H1 (cell line): ENCODE results near the gene NOL3. TPM values are rescaled to one million over a fixed set of nuclear protein-coding genes. Genes with fewer than 3 reads are reported as not detected.

Experiments
- CTCF ChIA-PET: fragments of 300-600 bp; sonication (Branson Sonifier 250); formaldehyde crosslinking; loops from one replicate; lab custom pipeline; 2021; ENCODE audit not compliant: partially characterized antibody; lab: Charles Lee
- POLR2A ChIA-PET: fragments of 300-600 bp; sonication (Branson Sonifier 250); formaldehyde crosslinking; loops from one replicate; lab custom pipeline; 2021; ENCODE audit warnings: inconsistent platforms; ENCODE audit not compliant: partially characterized antibody; lab: Charles Lee
- DNase-seq, 2 experiments: peaks; one replicate each; pipeline versions ENCODE4 v3.0.0 to v3.0.0-alpha.2; 2010 to 2022; ENCODE audit warnings: low spot score in 2 of 2, low read depth in 1 of 2, mixed read lengths in 1 of 2
- FAIRE-seq: peaks from 2 replicates; lab custom pipeline; 2011; peaks lifted over from hg19 to GRCh38; lab: Jason Lieb, UNC
- H2AFZ ChIP-seq: 2 replicates; pipeline ENCODE4 v1.8.1; 2012; ENCODE audit warnings: low read length, inconsistent platforms
- H2AK5ac ChIP-seq: 2 replicates; pipeline ENCODE4 v1.6.1; 2013; ENCODE audit warnings: low read depth, low read length
- H2BK120ac ChIP-seq: replicated peaks from 2 replicates; pipeline ENCODE3; 2013; ENCODE audit warnings: low read depth, low read length, inconsistent platforms
- H2BK12ac ChIP-seq: 2 replicates; pipeline ENCODE4 v1.6.1; 2013; ENCODE audit warnings: low read depth, low read length
- H2BK15ac ChIP-seq: 2 replicates; pipeline ENCODE4 v1.6.1; 2013; ENCODE audit warnings: low read length
- H2BK20ac ChIP-seq: 2 replicates; pipeline ENCODE4 v1.6.1; 2013; ENCODE audit warnings: low read length
- H2BK5ac ChIP-seq: 2 replicates; pipeline ENCODE4 v1.6.1; 2013; ENCODE audit warnings: low read depth, low read length
- H3K14ac ChIP-seq: 2 replicates; pipeline ENCODE4 v1.6.1; 2013; ENCODE audit warnings: inconsistent platforms; ENCODE audit not compliant: insufficient read length
- H3K18ac ChIP-seq: 2 replicates; pipeline ENCODE4 v1.6.1; 2013; ENCODE audit warnings: low read length; ENCODE audit errors: extremely low read depth
- H3K23ac ChIP-seq: 2 replicates; pipeline ENCODE4 v1.6.1; 2013; ENCODE audit warnings: inconsistent platforms; ENCODE audit not compliant: insufficient read length
- H3K23me2 ChIP-seq: 2 replicates; pipeline ENCODE4 v1.6.1; 2013; ENCODE audit warnings: low read depth, low read length
- H3K27ac ChIP-seq: 2 replicates; pipeline ENCODE4 v1.6.1; 2011; ENCODE audit warnings: low read depth, low read length, inconsistent platforms
- H3K27me3 ChIP-seq, 4 experiments: replicated peaks in 1 of 4; 1 replicate in 1 of 4; 2 replicates in 3 of 4; pipeline versions ENCODE4 v1.6.1 to v1.8.1; 2011 to 2013; ENCODE audit warnings: low read length in 3 of 4, mild to moderate bottlenecking in 3 of 4, inconsistent platforms in 2 of 4, mixed read lengths in 2 of 4, moderate library complexity in 1 of 4; ENCODE audit not compliant: control insufficient read depth in 3 of 4, insufficient read depth in 3 of 4; ENCODE audit errors: extremely low read depth in 1 of 4
- H3K36me3 ChIP-seq, 4 experiments: 2 replicates each; pipeline versions ENCODE4 v1.6.1 to v1.8.1; 2011 to 2013; ENCODE audit warnings: mild to moderate bottlenecking in 4 of 4, low read length in 3 of 4, moderate library complexity in 2 of 4, control low read depth in 1 of 4, inconsistent platforms in 1 of 4; ENCODE audit not compliant: insufficient read depth in 4 of 4, control insufficient read depth in 2 of 4
- H3K4ac ChIP-seq: replicated peaks from 2 replicates; pipeline ENCODE3; 2013; ENCODE audit warnings: low read length, low read depth, mixed read lengths, inconsistent platforms; ENCODE audit not compliant: insufficient read length
- H3K4me1 ChIP-seq, 4 experiments: replicated peaks in 1 of 4; 1 replicate in 1 of 4; 2 replicates in 3 of 4; pipeline versions ENCODE4 v1.6.1 to v1.8.1; 2011 to 2013; ENCODE audit warnings: low read length in 3 of 4, inconsistent platforms in 2 of 4, mixed read lengths in 1 of 4; ENCODE audit not compliant: insufficient read depth in 4 of 4, control insufficient read depth in 3 of 4
- H3K4me2 ChIP-seq, 2 experiments: 2 replicates each; pipeline versions ENCODE4 v1.6.1 to v1.8.1; 2011 to 2013; ENCODE audit warnings: low read depth in 2 of 2, low read length in 2 of 2, control low read depth in 1 of 2, inconsistent platforms in 1 of 2, mild to moderate bottlenecking in 1 of 2; ENCODE audit not compliant: insufficient read depth in 1 of 2
- H3K4me3 ChIP-seq, 4 experiments: fragments of 200-600, 300-600 bp in 1 of 4; sonication (generic), shearing (Covaris generic), sonication (Bioruptor Twin) in 1 of 4; 2 replicates each; pipeline versions ENCODE4 v1.5.1 to v1.8.1; 2011 to 2016; ENCODE audit warnings: low read length in 4 of 4, low read depth in 3 of 4, control low read depth in 2 of 4, inconsistent platforms in 2 of 4, mild to moderate bottlenecking in 2 of 4, mixed read lengths in 1 of 4, moderate library complexity in 1 of 4; ENCODE audit not compliant: insufficient read depth in 2 of 4; ENCODE audit errors: extremely low read depth in 1 of 4
- H3K56ac ChIP-seq: replicated peaks from 2 replicates; pipeline ENCODE3; 2013; ENCODE audit warnings: low read depth, mild to moderate bottlenecking, mixed read lengths, low read length, inconsistent platforms; ENCODE audit not compliant: insufficient read length
- H3K79me1 ChIP-seq: 2 replicates; pipeline ENCODE4 v1.6.1; 2013; ENCODE audit warnings: low read depth, low read length, control low read depth
- H3K79me2 ChIP-seq, 2 experiments: 2 replicates each; pipeline versions ENCODE4 v1.6.1 to v1.8.1; 2012 to 2013; ENCODE audit warnings: low read length in 2 of 2, mild to moderate bottlenecking in 2 of 2, inconsistent platforms in 1 of 2; ENCODE audit not compliant: insufficient read depth in 2 of 2, control insufficient read depth in 1 of 2
- H3K9ac ChIP-seq, 4 experiments: replicated peaks in 1 of 4; 1 replicate in 1 of 4; 2 replicates in 3 of 4; pipeline versions ENCODE4 v1.6.1 to v1.8.1; 2011 to 2013; ENCODE audit warnings: low read depth in 3 of 4, low read length in 3 of 4, control low read depth in 2 of 4, mild to moderate bottlenecking in 2 of 4, moderate library complexity in 2 of 4, inconsistent platforms in 1 of 4; ENCODE audit errors: extremely low read depth in 1 of 4
- H3K9me3 ChIP-seq, 2 experiments: 2 replicates each; pipeline versions ENCODE4 v1.6.1 to v1.8.1; 2012 to 2013; ENCODE audit warnings: mild to moderate bottlenecking in 2 of 2, moderate library complexity in 2 of 2, control low read depth in 1 of 2, inconsistent platforms in 1 of 2, low read depth in 1 of 2, low read length in 1 of 2, mixed read lengths in 1 of 2; ENCODE audit not compliant: insufficient read depth in 2 of 2
- H4K20me1 ChIP-seq, 2 experiments: replicated peaks in 1 of 2; 2 replicates each; pipeline versions ENCODE3 to v1.8.1; 2011 to 2013; ENCODE audit warnings: inconsistent platforms in 2 of 2, low read length in 2 of 2, mild to moderate bottlenecking in 1 of 2; ENCODE audit not compliant: insufficient read depth in 2 of 2, control insufficient read depth in 1 of 2
- H4K5ac ChIP-seq: 2 replicates; pipeline ENCODE4 v1.6.1; 2013; ENCODE audit warnings: low read length, low read depth, mixed read lengths, inconsistent platforms; ENCODE audit not compliant: insufficient read length
- H4K8ac ChIP-seq: 2 replicates; pipeline ENCODE4 v1.8.0; 2013; ENCODE audit warnings: mild to moderate bottlenecking, moderate library complexity, low read length, inconsistent platforms; ENCODE audit not compliant: insufficient read depth; ENCODE audit errors: extremely low read depth
- H4K91ac ChIP-seq: replicated peaks from 2 replicates; pipeline ENCODE3; 2013; ENCODE audit warnings: low read length, mixed read lengths, inconsistent platforms; ENCODE audit not compliant: insufficient read length
- BRCA1 ChIP-seq: IDR thresholded peaks from 2 replicates; pipeline ENCODE4 v1.6.1; 2012; ENCODE audit warnings: low read depth, low read length, improper control_type of control experiment
- CHD2 ChIP-seq: IDR thresholded peaks from 2 replicates; pipeline ENCODE4 v1.6.1; 2012; ENCODE audit warnings: low read length, improper control_type of control experiment
- CREB1 ChIP-seq: IDR thresholded peaks from 2 replicates; pipeline ENCODE4 v1.6.1; 2012; ENCODE audit warnings: inconsistent platforms
- EZH2 ChIP-seq: fragments of 200-600 bp; sonication (generic); IDR thresholded peaks from 2 replicates; pipeline ENCODE4 v1.7.1; 2012; ENCODE audit warnings: low read depth, mild to moderate bottlenecking, moderate library complexity, low read length, inconsistent platforms; ENCODE audit not compliant: severe bottlenecking
- SIRT6 ChIP-seq: IDR thresholded peaks from one replicate; pipeline ENCODE4 v1.7.1; 2012; ENCODE audit warnings: low read length, inconsistent platforms
- ZNF274 ChIP-seq: IDR thresholded peaks from 2 replicates; pipeline ENCODE4 v1.7.0; 2012; ENCODE audit warnings: low read length, borderline replicate concordance; ENCODE audit errors: extremely low read depth
- WGBS, 2 experiments: shearing (Covaris generic) in 1 of 2; methylation state at CpG; one replicate each; pipeline versions ENCODE4 v1.1.6 to v1.1.7; 2013 to 2015; ENCODE audit warnings: low lambda C conversion rate in 2 of 2, mixed read lengths in 2 of 2, inconsistent platforms in 1 of 2, low coverage in 1 of 2, missing lambda C conversion rate in 1 of 2; ENCODE audit not compliant: insufficient replicate concordance in 2 of 2, insufficient coverage in 1 of 2, insufficient read length in 1 of 2; ENCODE audit errors: extremely low coverage in 1 of 2, missing lambda C conversion rate in 1 of 2; 5-methylcytosine and 5-hydroxymethylcytosine counted together
- polyA plus RNA-seq, 7 experiments: library from polyadenylated mRNA; depleted of rRNA in 3 of 7; stranded (reverse) in 5 of 7; unstranded in 2 of 7; fragments of >200 nt in 5 of 7; fragments of 200-250 nt in 2 of 7; gene quantifications; 1 replicate in 5 of 7; 2 replicates in 1 of 7; 4 replicates in 1 of 7; pipeline versions ENCODE4 v1.2.1 to v1.2.3, GENCODE V29; 2011 to 2013; ENCODE audit warnings: missing spikeins in 2 of 7, mixed read lengths in 2 of 7
- total RNA-seq: library from RNA; stranded (reverse); fragmentation: NEBNext Ultra II Directional; extraction: Animal tissue kit (Norgen Biotek cat#: 25700); gene quantifications from 2 replicates; pipeline ENCODE4 v1.2.1, GENCODE V29; 2021

NOL3 gene
- total and polyA plus RNA-seq, 2 of the 8 experiments (the other 6 are each of a cell fraction or from before 2014, with no cell fraction given) = 2.2 to 4.6 TPM

- Histone ChIP-seq H4K91ac (no peak overlapping the region), H3K56ac (no peak overlapping the region), H4K20me1 (no peaks in the 10 kb centered on the region), H3K14ac (no peak overlapping the region), H4K8ac (no peak overlapping the region; the same call in 1 of the 2 replicates), H3K9ac (no peak overlapping the region), H3K18ac (no peak overlapping the region), H3K4me2 (no peak overlapping the region), H3K23ac (no peak overlapping the region), H3K4ac (no peak overlapping the region), H3K79me2 (no peaks in the 10 kb centered on the region), H2AK5ac (no peak overlapping the region), H3K79me1 (no peaks in the 10 kb centered on the region), H2BK12ac (no peak overlapping the region), H2BK15ac (no peak overlapping the region), H3K27me3 (peaks cover 0 to 12% (median 11%) of the 10 kb centered on the region in 4 experiments; a peak in 4 of 7 replicates), H4K5ac (no peak overlapping the region), H2BK120ac (no peak overlapping the region), H3K27ac (no peak overlapping the region), H2AFZ (no peak overlapping the region), H3K9me3 (no peaks in the 10 kb centered on the region)
- POLR2A ChIA-PET = interaction anchor here (1.7 to 3.5 kb wide), 2 partner anchors 11 to 12 kb away, joined by 4 to 19 read pairs; partner anchors contain the start of gene TMEM208
- no peak for FAIRE-seq
- WGBS, 2 experiments = 82% methylated on average over 5 of the region's 5 CpGs; no CpG with 5 or more reads in 1 of the 2 experiments
- TF ChIP-seq SIRT6 (no peak), BRCA1 (no peak), EZH2 (no peak), CHD2 (no peak), ZNF274 (no peak), CREB1 (no peak)
- TF ChIP-seq, all 59 proteins: peak for 0
- Histone ChIP-seq H3K4me3 (no peak overlapping the region), H3K36me3 (no peaks in the 10 kb centered on the region), H2BK20ac (no peak overlapping the region), H3K23me2 (no peaks in the 10 kb centered on the region), H2BK5ac (no peak overlapping the region), H3K4me1 (no peaks in the 10 kb centered on the region; a peak in 1 of 7 replicates)
- CTCF ChIA-PET = interaction anchor here (1.4 to 8.9 kb wide), 3 partner anchors 12 to 20 kb away, joined by 5 to 111 read pairs (median 6); partner anchors contain the start of genes E2F4, ELMO3 and TMEM208
- DNase-seq = no peak
Observed at GRCh38 chr16:67215706-67216105, 45.4 kb downstream of the NOL3 start.
